ENCODE results near the gene CEP290.
"Not testable (repeated sequence)": the region's sequence is repeated elsewhere in the genome, so short reads cannot be mapped to it uniquely, and the experiment has no call there.

Gene CEP290

DNA sequence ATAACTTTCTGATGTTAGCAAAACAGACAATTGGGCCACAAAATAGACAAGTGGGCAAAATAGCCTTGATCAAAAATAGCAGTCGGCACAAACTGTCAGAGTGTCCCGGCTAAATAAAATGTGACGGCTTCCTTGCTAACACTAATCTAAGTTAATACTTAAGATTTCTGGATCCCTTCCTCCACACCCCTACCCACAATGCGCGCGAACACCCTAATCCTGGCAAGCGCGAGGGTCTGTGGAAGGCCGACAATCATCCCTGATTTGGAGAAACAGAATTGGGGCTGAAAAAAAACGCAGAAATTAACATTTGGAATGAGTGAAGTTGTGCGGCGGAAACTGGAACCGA lies 489 bp downstream of the CEP290 start:
- DNase-seq (ENCODE audit: low read depth): no peak

DNA sequence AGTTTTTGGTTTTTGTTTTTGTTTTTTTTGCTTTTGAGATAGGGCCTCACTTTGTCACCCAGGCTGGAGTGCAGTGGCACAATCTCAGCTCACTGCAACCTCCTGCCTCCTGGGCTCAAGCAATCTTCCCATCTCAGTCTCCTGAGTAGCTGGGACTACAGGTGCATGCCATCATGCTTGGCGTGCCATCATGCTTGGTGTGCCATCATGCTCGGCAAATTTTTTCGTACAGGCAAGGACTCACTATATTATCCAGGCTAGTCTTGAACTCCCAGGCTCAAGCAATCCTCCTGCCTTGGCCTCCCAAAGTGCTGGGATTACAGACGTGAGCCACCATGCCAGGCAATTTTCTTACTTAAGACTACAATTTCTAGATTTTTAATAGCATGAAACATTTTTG lies 2.2 kb downstream of the CEP290 start:
- DNase-seq (ENCODE audit: low read depth): not testable (repeated sequence)

GRCh38 chr12:88133181-88133580 lies 8.7 kb downstream of the CEP290 start:
- not testable (repeated sequence) for DNase-seq (ENCODE audit: low read depth)

DNA sequence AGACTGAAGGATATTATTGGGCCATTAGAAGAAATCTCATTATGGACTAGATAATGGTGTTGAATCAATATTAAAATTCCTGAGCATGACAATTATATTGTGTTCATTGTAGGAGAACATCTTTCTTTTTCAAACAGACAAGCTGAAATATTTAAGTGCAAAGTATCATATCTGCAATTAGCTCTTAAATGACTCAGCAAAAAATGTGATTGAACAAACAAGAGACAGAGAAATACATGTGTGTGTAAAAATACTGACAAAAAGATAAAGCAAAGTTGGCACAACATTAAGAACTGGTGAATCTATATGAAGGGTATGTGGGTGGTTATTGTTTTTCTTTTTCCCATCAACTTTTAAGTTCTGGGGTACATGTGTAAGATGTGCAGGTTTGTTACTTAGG lies 9.5 kb downstream of the CEP290 start:
- DNase-seq (ENCODE audit: low read depth): no peak

DNA sequence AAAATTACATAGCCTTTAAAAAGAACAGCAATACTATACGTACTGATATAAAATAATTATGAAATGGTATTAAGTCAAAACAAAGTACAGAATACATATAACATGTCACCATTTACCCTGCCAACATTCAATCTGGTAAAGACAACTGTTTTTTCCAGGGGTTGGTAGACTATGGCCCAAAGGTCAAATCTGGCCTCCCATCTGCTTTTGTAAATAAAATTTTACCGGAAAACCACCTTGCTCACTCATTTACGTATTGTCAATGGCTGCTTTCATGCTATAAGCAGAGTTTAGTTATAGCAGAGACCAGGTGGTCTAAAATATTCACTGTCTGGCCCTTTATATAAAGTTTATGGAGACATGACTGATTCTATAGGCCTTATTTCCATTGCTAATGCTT lies 14.0 kb downstream of the CEP290 start:
- DNase-seq (ENCODE audit: low read depth): no peak

DNA sequence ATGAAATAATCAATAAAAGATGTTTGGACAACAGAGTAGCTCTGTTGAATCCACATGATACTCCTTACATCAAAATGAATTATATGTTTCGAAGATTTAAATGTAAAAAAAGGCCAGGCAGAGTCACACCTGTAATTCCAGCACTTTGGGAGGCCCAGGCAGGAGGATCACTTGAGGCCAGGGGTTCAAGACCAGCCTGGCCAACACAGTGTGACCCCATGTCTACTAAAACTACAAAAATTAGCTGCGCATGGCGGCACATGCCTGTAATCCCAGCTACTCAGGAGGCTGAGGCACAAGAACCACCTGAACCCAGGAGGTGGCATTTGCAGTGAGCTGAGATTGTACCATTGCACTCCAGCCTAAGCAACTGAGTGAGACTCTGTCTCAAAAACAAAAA lies 14.8 kb downstream of the CEP290 start:
- DNase-seq (ENCODE audit: low read depth): no peak

DNA sequence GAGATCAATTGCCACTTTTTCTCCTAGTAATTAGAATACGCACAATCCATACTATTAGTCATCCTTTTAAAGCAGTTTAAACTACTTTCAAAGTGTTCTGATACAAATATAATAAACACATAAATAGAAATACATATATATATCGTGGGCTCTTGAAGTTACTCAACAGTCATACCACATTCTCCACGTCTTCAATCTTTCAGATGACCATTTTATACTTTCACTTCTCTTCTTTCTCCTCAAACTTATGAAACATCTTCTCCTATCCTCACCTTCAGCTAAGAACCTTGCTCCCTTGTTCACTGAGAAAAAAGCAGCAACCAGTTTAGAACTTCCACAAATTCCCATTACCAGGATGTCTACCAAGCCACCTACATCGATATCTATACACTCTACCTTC lies 19.2 kb downstream of the CEP290 start:
- no peak for DNase-seq (ENCODE audit: low read depth)

GRCh38 chr12:88113871-88114270 lies 28.0 kb downstream of the CEP290 start:
- no peak for DNase-seq (ENCODE audit: low read depth)

DNA sequence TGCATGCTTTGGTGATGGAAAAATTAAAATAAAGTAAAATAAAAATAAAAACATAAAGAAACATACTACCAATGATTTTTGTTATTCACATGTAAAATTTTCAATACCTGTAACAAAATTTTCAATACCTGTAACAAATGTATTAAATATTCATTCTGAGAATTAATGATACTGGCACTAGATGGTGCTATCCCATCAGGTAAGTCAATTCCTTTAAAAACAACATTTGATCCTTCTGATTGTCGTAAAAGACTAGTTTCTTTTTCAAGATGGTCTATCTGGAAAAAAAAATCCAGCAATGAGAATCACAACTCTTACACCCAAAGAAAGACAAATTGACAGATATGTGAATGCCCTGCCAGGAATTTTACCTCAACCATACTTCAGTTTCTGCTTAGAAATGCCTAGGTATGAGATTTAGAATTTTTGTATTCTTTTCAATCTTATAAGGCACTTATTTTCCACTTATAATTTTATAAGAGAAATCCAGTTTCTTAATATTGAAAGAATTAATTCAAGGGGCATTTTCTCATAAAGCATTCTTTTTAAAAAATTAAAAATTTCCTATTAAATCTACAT lies 30.7 kb downstream of the CEP290 start:
- DNase-seq (ENCODE audit: low read depth): no peak

DNA sequence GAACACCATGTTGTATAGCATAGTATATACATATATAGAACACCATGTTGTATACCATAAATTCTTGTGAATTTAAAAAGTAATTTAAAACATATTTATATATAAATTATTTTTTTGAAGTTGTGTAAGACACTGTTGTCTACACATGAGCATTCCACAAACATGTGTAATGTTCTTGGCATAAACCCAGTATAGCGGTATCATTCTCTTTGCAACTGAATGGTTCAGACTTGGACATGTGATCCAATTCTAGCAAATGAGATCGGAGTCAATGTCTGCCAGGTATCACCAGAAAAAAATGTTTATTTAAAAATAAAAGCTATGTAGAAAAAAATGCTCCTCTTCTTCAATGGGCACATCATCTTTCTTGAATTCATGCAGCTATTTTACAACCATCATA lies 33.9 kb downstream of the CEP290 start:
- no peak for DNase-seq (ENCODE audit: low read depth)

DNA sequence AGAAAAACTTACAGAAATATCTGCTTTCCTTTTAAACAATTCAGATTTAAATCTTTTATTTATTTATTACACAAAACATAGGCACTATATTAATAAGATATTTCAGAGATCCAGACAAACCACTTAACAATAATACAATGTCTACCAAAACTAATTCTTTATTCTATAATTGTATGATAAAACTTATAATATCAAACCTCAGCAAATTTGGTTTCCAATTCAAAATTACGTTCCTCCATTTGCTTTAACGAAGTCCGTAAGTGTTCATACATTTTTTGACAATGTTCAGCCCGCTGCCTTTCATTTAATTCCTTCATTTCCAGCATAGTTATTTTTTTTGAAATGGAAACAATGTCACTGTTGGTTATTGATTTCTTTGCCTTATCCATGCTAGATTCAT lies 48.3 kb downstream of the CEP290 start:
- no peak for DNase-seq (ENCODE audit: low read depth)

GRCh38 chr12:88092771-88093170 lies 49.1 kb downstream of the CEP290 start:
- no peak for DNase-seq (ENCODE audit: low read depth)

DNA sequence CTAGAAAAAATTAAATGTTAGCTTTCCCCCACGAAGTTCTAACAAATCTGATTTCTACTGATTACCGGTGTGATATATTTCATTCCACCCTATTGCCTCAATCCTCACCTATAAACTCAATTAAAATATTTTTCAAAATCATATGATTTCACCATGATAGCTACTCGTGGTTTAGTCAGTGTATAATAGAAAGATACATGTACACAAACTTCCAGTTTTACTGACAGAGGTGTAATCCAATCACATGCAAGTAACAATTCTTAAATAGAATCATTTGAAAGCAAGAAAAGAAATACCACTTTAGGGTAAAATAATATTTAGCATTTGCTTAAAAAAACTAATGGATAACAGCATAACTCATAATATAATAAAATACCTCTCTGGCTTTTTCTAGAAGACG lies 57.7 kb downstream of the CEP290 start:
- no peak for DNase-seq (ENCODE audit: low read depth)

GRCh38 chr12:88083634-88084033 lies 58.3 kb downstream of the CEP290 start:
- DNase-seq (ENCODE audit: low read depth): no peak

GRCh38 chr12:88081247-88081646 lies 60.6 kb downstream of the CEP290 start:
- DNase-seq (ENCODE audit: low read depth): no peak

- no peak for DNase-seq (ENCODE audit: low read depth)
Observed at GRCh38 chr12:88067301-88067700, 74.6 kb downstream of the CEP290 start.

DNA sequence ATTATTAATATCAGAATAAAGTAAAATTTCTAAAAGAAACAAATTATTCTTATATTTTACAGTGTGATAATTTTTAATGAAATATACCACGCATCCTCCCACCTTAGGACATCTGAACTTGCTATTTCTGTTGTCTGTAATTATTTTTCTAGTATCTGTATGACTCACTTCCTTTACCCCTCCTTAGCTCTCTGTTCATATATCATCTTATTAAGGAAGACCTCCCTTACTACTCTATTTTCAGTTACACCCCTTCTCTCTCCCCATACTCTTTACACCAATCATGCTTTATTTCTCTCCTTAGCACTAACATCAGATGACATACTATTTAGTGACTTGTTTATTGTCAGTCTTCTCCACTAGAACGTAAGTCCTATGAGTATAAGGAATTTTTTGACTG lies 78.5 kb downstream of the CEP290 start:
- DNase-seq (ENCODE audit: low read depth): no peak

DNA sequence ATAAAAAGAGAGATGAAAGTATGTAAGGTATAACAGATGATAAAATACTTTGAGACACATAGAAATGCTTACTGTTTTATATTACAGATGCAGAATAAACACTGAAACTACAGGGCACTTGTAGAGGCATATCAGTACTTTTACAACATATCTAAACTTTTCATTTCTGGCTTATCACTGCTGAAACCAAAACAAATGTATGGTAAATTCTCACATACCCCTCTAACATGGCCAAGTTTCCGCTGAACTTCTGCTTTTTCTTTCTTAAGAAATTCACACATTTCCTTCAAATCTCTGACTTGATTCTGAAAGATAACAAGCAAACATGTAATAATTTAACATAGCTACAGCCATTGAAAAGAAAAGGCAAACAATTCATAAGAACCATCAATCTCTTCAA lies 79.4 kb downstream of the CEP290 start:
- no peak for DNase-seq (ENCODE audit: low read depth)

GRCh38 chr12:88058719-88059077 lies 83.2 kb downstream of the CEP290 start:
- DNase-seq (ENCODE audit: low read depth): no peak

DNA sequence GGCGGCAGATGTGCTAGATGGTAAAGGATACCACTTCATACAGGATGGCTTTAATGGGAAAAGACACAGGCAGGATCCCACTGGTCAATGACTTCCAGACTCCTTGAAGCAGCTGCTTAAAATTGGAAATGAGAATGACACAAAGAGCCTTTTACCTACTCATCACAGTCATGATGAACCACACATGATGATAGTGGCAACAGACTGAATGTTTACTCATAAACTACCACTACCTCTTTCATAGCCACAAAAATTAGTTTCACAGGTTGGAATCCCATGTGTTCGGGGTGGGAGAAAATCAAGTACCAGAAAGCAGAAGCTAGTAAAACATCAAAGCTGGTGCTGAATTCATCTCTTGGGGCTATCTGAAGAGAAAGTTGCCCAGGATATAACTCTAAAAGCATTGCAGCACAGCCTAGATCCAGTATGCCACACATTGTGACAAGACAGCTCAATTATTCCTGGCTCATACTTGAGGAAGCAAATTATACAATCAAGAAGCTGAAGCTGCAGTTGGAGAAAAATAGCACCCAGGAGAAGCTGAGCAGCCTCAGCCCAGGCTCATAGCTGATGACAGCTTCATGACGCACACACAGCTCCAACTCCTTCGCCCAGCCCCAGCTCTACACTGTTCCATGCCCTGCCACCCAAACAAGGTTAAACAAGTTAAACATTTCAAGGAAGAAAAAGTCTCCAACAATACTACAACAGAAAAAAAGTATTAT lies 83.7 kb downstream of the CEP290 start:
- no peak for DNase-seq (ENCODE audit: low read depth)

DNA sequence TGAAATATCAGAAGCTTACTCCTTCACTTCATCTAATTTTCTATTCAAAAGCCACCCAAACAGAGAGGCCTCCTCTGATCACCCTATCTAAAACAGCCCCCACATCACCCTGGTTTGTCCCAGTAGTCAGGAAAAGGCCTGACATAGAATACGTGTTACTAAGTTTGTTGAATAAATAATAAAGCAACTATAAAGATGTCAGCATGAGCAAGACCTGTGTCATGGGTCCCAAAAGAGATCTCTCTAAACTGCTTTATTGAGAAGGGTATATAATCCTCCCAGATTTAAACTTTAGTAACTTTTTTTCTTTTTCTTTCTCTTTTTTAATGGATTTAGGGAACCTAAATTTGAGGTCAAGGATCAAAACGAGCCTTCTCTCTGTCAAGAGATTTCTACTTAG lies 85.3 kb downstream of the CEP290 start:
- no peak for DNase-seq (ENCODE audit: low read depth)

- DNase-seq (ENCODE audit: low read depth): no peak
Observed at GRCh38 chr12:88052686-88053085, 89.2 kb downstream of the CEP290 start.

- no peak for DNase-seq (ENCODE audit: low read depth)
Observed at GRCh38 chr12:88044035-88044434, 97.9 kb downstream of the CEP290 start.

GRCh38 chr12:88037770-88038169 lies 104.1 kb downstream of the CEP290 start:
- no peak for DNase-seq (ENCODE audit: low read depth)
